Spleen (tissue), 11 donors: ENCODE data around the gene STXBP6. TPM values are rescaled to one million over a fixed set of nuclear protein-coding genes. Genes with fewer than 3 reads are reported as not detected.

Experiments
- DNase-seq: peaks from one replicate; pipeline ENCODE4 v3.0.0-alpha.2; 2020
- H3K27ac ChIP-seq, 8 donors: fragments of 200-600 bp; sonication (generic) in 7 of 8; 1 replicate in 4 of 8; 2 replicates in 4 of 8; pipeline versions ENCODE4 v1.5.0 to v1.8.0; 2016 to 2021; ENCODE audit warnings: inconsistent platforms in 4 of 8, mild to moderate bottlenecking in 4 of 8, moderate library complexity in 1 of 8
- H3K27me3 ChIP-seq, 7 donors: fragments of 200-600 bp; sonication (generic) in 6 of 7; replicated peaks in 1 of 7; 1 replicate in 4 of 7; 2 replicates in 3 of 7; pipeline versions ENCODE4 v1.5.0 to v1.8.0; 2016 to 2021; ENCODE audit warnings: inconsistent platforms in 3 of 7, mild to moderate bottlenecking in 1 of 7
- H3K36me3 ChIP-seq, 6 donors: fragments of 200-600 bp; sonication (generic) in 5 of 6; 1 replicate in 4 of 6; 2 replicates in 2 of 6; pipeline versions ENCODE4 v1.5.0 to v1.8.0; 2016 to 2021; ENCODE audit warnings: inconsistent platforms in 2 of 6
- H3K4me1 ChIP-seq, 6 donors: fragments of 200-600 bp; sonication (generic) in 5 of 6; 1 replicate in 3 of 6; 2 replicates in 3 of 6; pipeline versions ENCODE4 v1.5.0 to v1.8.0; 2016 to 2021; ENCODE audit warnings: inconsistent platforms in 3 of 6
- H3K4me3 ChIP-seq, 8 donors: fragments of 200-600 bp; sonication (generic) in 7 of 8; 1 replicate in 4 of 8; 2 replicates in 4 of 8; pipeline versions ENCODE4 v1.5.0 to v1.8.0; 2016 to 2021; ENCODE audit warnings: inconsistent platforms in 4 of 8, mild to moderate bottlenecking in 4 of 8, moderate library complexity in 2 of 8
- H3K9me3 ChIP-seq, 8 donors: fragments of 200-600 bp; sonication (generic) in 7 of 8; 1 replicate in 4 of 8; 2 replicates in 4 of 8; pipeline versions ENCODE4 v1.5.0 to v1.8.0; 2016 to 2021; ENCODE audit warnings: inconsistent platforms in 4 of 8
- POLR2A ChIP-seq, 3 donors: fragments of 450-650 bp; IDR thresholded peaks; one replicate each; pipeline ENCODE4 v1.5.1; 2017; ENCODE audit warnings: antibody characterized with exemption in 3 of 3, mild to moderate bottlenecking in 1 of 3
- POLR2AphosphoS5 ChIP-seq, 3 donors: sonication (generic); formaldehyde crosslinking; IDR thresholded peaks; one replicate each; pipeline ENCODE4 v1.5.1; 2017; ENCODE audit warnings: antibody characterized with exemption in 3 of 3
- WGBS, 5 donors: extraction: QIAGEN DNeasy Blood & Tissue Kit in 3 of 5; methylation state at CpG; one replicate each; pipeline versions ENCODE4 v1.1.5 to v1.1.7; 2013 to 2018; 5-methylcytosine and 5-hydroxymethylcytosine counted together
- intact Hi-C: fragments of 100-400 bp; cut with DNase I; formaldehyde crosslinking; loops from one replicate; pipeline ENCODE4 v1.15.0; 2023; ENCODE audit warnings: low total_unique reads
- polyA plus RNA-seq, 3 donors: library from polyadenylated mRNA; stranded (reverse); fragments of 200-250 nt; gene quantifications; one replicate each; pipeline ENCODE4 v1.2.1, GENCODE V29; 2013
- total RNA-seq, 7 donors: library from RNA; depleted of rRNA in 3 of 7; stranded (reverse); fragments of >200 nt in 3 of 7; fragmentation: NEBNext Ultra II Directional in 4 of 7; extraction: Animal tissue kit (Norgen Biotek cat#: 25700) in 4 of 7; gene quantifications; one replicate each; pipeline versions ENCODE4 v1.1.0 to v1.2.1, GENCODE V29; 2016 to 2021
- TF ChIP-seq, protein P1 (sequence below), 11 experiments: fragments of 200-600 bp in 7 of 11; fragments of 450-650 bp in 4 of 11; sonication (generic) in 4 of 11; IDR thresholded peaks in 8 of 11; conservative IDR thresholded peaks in 3 of 11; 1 replicate in 7 of 11; 2 replicates in 4 of 11; pipeline versions ENCODE4 v1.4.0 to v1.8.0; 2016 to 2021; ENCODE audit warnings: antibody characterized with exemption in 11 of 11, inconsistent platforms in 4 of 11, mild to moderate bottlenecking in 1 of 11
- donor health status: healthy with polysubstance abuse.
- donor health status: DM: no; HTN: no; CAD: no; lungs with moderate emphysema.
- donor health status: DM: no; HTN: no; CAD: no.
- donor health status: Bipolar disorder and iron deficiency.
- donor health status: healthy.
- donor health status: DM: no; HTN: no; CAD: no.
- donor health status: DM: yes; HTN: yes; CAD: no.

The STXBP6 gene
- total and polyA plus RNA-seq, 10 donors, result 0.76 to 1.4 (median 0.87) TPM

DNA sequence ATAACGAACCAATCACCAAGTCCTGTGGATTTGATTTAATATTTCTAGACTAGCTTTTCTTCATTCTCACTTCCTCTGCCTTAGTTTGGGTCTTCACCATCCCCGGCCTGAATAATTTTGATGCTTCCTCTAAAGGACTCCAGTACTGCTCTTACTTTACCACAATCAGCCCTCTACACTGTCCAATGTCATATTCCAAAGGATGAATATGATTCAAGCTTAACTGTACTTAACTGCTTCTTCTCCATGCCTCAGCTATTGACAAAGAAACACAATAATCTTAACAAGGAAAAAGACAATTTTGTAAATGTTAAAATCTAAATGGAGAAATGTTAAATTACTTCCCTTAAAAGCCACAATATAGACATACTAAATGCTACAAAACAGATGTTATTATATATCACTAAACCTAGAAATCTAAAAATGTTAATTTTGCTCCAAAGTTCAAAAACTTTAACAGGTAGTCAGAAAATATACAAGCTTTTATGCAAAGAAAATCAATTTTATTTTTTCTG is 70.2 kb downstream of the STXBP6 start:
- Histone ChIP-seq H3K36me3 (no peaks in the 10 kb centered on the region), H3K4me3 (no peak overlapping the region), H3K27me3 (peaks cover 0 to 9% (median 0%) of the 10 kb centered on the region in 7 donors), H3K4me1 (no peaks in the 10 kb centered on the region), H3K27ac (no peak overlapping the region), H3K9me3 (no peaks in the 10 kb centered on the region)
- 51 to 77% (median 63%) methylated on average over 2 of the region's 2 CpGs for WGBS, 5 donors
- no peak for TF ChIP-seq POLR2AphosphoS5 (IDR thresholded peaks at IDR 0.05)
- TF ChIP-seq, protein P1, sequence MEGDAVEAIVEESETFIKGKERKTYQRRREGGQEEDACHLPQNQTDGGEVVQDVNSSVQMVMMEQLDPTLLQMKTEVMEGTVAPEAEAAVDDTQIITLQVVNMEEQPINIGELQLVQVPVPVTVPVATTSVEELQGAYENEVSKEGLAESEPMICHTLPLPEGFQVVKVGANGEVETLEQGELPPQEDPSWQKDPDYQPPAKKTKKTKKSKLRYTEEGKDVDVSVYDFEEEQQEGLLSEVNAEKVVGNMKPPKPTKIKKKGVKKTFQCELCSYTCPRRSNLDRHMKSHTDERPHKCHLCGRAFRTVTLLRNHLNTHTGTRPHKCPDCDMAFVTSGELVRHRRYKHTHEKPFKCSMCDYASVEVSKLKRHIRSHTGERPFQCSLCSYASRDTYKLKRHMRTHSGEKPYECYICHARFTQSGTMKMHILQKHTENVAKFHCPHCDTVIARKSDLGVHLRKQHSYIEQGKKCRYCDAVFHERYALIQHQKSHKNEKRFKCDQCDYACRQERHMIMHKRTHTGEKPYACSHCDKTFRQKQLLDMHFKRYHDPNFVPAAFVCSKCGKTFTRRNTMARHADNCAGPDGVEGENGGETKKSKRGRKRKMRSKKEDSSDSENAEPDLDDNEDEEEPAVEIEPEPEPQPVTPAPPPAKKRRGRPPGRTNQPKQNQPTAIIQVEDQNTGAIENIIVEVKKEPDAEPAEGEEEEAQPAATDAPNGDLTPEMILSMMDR (IDR thresholded peaks at IDR 0.05 in 8 of 11, conservative IDR thresholded peaks at IDR 0.05 in 3 of 11), result no peak
- TF ChIP-seq POLR2A (IDR thresholded peaks at IDR 0.05), result no peak
- no peak for DNase-seq
- intact Hi-C loops, result no loop called here

DNA sequence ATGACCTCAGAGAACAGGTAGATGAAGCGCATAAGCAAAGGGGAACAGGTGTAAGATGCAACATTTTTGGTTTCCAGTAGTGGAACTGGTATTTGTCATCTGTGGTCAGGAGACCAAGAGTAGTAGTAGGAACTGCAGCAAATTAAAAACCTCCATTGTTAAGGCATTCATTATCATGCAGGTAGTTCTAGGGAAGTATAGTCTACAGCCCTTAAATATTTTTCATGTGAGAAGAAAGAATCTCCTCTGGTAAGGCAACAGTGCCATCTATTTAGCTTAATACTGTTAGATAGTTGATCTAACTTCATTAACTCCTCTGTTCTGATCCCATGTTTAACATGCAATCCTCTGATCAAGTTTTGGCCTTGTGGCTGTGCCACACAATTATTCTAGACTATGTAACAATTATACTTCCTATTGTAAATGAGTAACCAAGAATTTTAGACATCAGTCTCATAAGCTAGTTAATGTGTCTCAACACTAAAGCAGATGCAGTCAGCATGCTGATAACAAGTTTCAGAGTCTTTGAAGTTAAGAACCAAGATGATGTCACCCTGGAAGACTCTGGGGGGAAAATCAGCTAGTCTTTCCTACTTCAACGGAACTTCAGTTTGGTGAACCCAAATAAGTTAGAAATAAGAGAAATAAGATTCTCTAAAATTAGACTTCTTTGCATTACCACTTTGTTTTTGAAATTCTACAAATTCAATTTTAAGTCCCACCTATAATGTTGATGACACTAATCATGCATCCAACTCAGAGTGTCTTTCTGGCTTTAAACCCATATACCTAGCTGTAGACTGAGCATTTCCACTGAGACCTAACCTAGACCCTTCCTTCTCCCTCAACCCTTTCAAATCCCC is 70.9 kb downstream of the STXBP6 start:
- Histone ChIP-seq H3K27me3 (peaks cover 0 to 6% (median 0%) of the 10 kb centered on the region in 7 donors), H3K27ac (no peak overlapping the region)

DNA sequence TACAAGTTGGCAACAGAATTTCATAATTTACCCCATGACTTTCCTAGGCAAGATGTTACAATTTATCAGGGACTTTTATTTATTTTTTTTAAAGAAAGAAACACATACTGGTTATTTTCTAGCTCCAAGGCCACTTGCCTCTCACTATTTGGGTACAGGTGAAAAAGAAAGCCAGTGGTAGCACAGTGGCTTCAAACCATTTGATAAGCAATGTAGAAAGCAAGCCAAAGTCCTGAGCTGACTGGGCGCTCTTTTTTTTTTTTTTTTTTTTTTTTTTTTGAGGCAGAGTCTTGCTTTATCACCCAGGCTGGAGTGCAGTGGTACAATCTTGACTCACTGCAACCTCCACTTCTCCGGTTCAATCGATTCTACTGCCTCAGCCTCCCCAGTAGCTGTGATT is 73.3 kb downstream of the STXBP6 start:
- DNase-seq, result no peak
- H3K9me3 ChIP-seq, result no peaks in the 10 kb centered on the region
- no peaks in the 10 kb centered on the region for H3K36me3 ChIP-seq
- TF ChIP-seq, protein P1 (IDR thresholded peaks at IDR 0.05 in 8 of 11, conservative IDR thresholded peaks at IDR 0.05 in 3 of 11), result no peak
- TF ChIP-seq POLR2A (IDR thresholded peaks at IDR 0.05) (no peak), POLR2AphosphoS5 (IDR thresholded peaks at IDR 0.05) (no peak)
- 93 to 98% (median 96%) methylated on average over 3 of the region's 3 CpGs for WGBS, 5 donors
- H3K27ac ChIP-seq, result no peak overlapping the region
- H3K27me3 ChIP-seq, result peaks cover 0 to 4% (median 0%) of the 10 kb centered on the region in 7 donors
- H3K4me3 ChIP-seq, result no peak overlapping the region
- intact Hi-C loops, result no loop called here
- H3K4me1 ChIP-seq, result no peaks in the 10 kb centered on the region

More for the DNA sequence above, 70.9 kb downstream of the STXBP6 start:
- Histone ChIP-seq H3K4me1 (no peaks in the 10 kb centered on the region), H3K4me3 (no peak overlapping the region), H3K36me3 (no peaks in the 10 kb centered on the region), H3K9me3 (no peaks in the 10 kb centered on the region)
- DNase-seq, result no peak
- WGBS, 5 donors, result 80 to 94% (median 89%) methylated on average over 2 of the region's 2 CpGs
- intact Hi-C loops, result no loop called here
- TF ChIP-seq POLR2A (IDR thresholded peaks at IDR 0.05) (no peak), POLR2AphosphoS5 (IDR thresholded peaks at IDR 0.05) (no peak)
- TF ChIP-seq, protein P1 (IDR thresholded peaks at IDR 0.05 in 8 of 11, conservative IDR thresholded peaks at IDR 0.05 in 3 of 11), result no peak

DNA sequence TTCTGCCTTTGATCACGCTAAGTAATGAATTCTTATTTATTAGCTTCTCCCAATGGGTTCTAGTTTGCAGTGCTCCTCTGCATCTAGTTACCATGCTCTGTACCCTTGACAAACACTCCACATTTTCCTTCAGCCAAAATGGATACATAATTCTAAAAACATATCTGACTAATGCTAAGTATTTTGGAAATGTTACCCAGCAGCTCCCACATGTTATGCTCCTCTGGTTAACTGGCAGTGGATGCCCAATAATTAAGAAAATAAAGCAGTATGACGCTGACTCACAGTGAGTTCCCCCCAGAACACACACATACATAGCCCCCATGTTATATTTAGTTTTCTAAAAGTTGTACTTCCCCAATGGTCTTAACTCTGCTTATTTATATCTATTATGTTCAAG is 74.6 kb downstream of the STXBP6 start:
- TF ChIP-seq, protein P1 (IDR thresholded peaks at IDR 0.05 in 8 of 11, conservative IDR thresholded peaks at IDR 0.05 in 3 of 11), result no peak
- TF ChIP-seq POLR2AphosphoS5 (IDR thresholded peaks at IDR 0.05) (no peak), POLR2A (IDR thresholded peaks at IDR 0.05) (no peak)
- no peak for DNase-seq
- 77 to 92% (median 88%) methylated on average over 2 of the region's 2 CpGs for WGBS, 5 donors
- Histone ChIP-seq H3K4me1 (no peaks in the 10 kb centered on the region), H3K9me3 (no peaks in the 10 kb centered on the region), H3K27ac (no peak overlapping the region), H3K4me3 (no peak overlapping the region), H3K27me3 (peaks cover 0 to 4% (median 0%) of the 10 kb centered on the region in 7 donors), H3K36me3 (no peaks in the 10 kb centered on the region)
- intact Hi-C loops, result no loop called here
